Endothelial cell of umbilical vein (primary cell): ENCODE data around the gene MYCBP.

Source experiments
- CTCF ChIP-seq, 2 donors: IDR thresholded peaks; 1 replicate in 1 of 2; 2 replicates in 1 of 2; pipeline ENCODE4 v1.5.1; 2011; ENCODE audit warnings: low read length in 2 of 2, mild to moderate bottlenecking in 2 of 2, moderate library complexity in 2 of 2, control low read depth in 1 of 2, inconsistent platforms in 1 of 2, low read depth in 1 of 2; ENCODE audit not compliant: insufficient read depth in 1 of 2; ENCODE audit errors: extremely low read depth in 1 of 2
- EZH2 ChIP-seq: IDR thresholded peaks from 2 replicates; pipeline ENCODE4 v1.6.1; 2012; ENCODE audit warnings: borderline replicate concordance, low read depth, mild to moderate bottlenecking, moderate library complexity, low read length, inconsistent platforms; ENCODE audit not compliant: severe bottlenecking
- JUN ChIP-seq: IDR thresholded peaks from 2 replicates; pipeline ENCODE4 v1.6.1; 2011; ENCODE audit warnings: borderline replicate concordance, low read depth; ENCODE audit not compliant: insufficient read length, insufficient read depth
- MAX ChIP-seq: IDR thresholded peaks from 2 replicates; pipeline ENCODE4 v1.6.1; 2011; ENCODE audit not compliant: insufficient read depth, insufficient read length
- POLR2A ChIP-seq: IDR thresholded peaks from 2 replicates; pipeline ENCODE4 v1.6.1; 2012; ENCODE audit warnings: low read depth, mild to moderate bottlenecking, control low read depth, low read length
- POLR2AphosphoS5 ChIP-seq: IDR thresholded peaks from 2 replicates; pipeline ENCODE4 v1.6.1; 2012; ENCODE audit warnings: low read depth, mild to moderate bottlenecking, control low read depth, low read length, moderate library complexity; ENCODE audit not compliant: insufficient read depth

DNA sequence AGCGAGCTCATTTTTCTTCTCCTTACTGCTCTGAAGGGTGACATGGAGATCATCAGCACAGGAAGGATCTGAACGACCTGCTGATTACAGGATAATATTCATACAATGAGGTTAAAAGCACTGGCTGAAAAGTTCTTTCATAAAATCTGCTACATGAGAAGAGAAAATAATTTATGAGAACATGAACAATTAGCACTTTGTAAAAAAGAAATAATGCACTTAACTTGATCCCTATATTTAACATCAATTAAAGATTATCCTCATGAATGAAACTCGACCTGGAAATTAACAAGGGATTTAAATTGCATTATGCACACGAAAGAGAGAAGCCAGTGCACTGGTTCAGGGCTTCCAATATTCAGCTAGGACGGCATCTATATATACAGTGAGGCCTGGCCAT lies 60.2 kb downstream of the MYCBP start:
- TF ChIP-seq EZH2 (no peak), CTCF (IDR thresholded peaks at IDR 0.05; ENCODE audit: extremely low read depth in 1 of 2, insufficient read depth in 1 of 2, low read depth in 1 of 2, low read length in 2 of 2) (no peak), MAX (no peak), POLR2AphosphoS5 (no peak), POLR2A (no peak), JUN (no peak)
